H1 (cell line): Measurements from ENCODE around the gene CHST11. TPM values are rescaled to one million over a fixed set of nuclear protein-coding genes. Genes with fewer than 3 reads are reported as not detected.

Experiments used
- microRNA-seq, 2 experiments: library from miRNA; unstranded; fragments of <30 nt; microRNA quantifications; one replicate each; pipeline versions ENCODE4 to v1.2.0, GENCODE V29; 2016 to 2020; ENCODE audit warnings: borderline microRNAs expressed in 2 of 2, borderline number of aligned reads in 2 of 2, borderline replicate concordance in 1 of 2
- polyA plus RNA-seq, 7 experiments: library from polyadenylated mRNA; depleted of rRNA in 3 of 7; stranded (reverse) in 5 of 7; unstranded in 2 of 7; fragments of >200 nt in 5 of 7; fragments of 200-250 nt in 2 of 7; gene quantifications; 1 replicate in 5 of 7; 2 replicates in 1 of 7; 4 replicates in 1 of 7; pipeline versions ENCODE4 v1.2.1 to v1.2.3, GENCODE V29; 2011 to 2013; ENCODE audit warnings: missing spikeins in 2 of 7, mixed read lengths in 2 of 7
- small RNA-seq: library from polyadenylated mRNA; stranded (forward); fragments of <200 nt; extraction: miRNeasy Mini kit (QIAGEN cat#:217004); gene quantifications from one replicate; pipeline ENCODE3, GENCODE V24; 2013; ENCODE audit not compliant: insufficient read depth
- total RNA-seq: library from RNA; stranded (reverse); fragmentation: NEBNext Ultra II Directional; extraction: Animal tissue kit (Norgen Biotek cat#: 25700); gene quantifications from 2 replicates; pipeline ENCODE4 v1.2.1, GENCODE V29; 2021

The CHST11 gene
- total and polyA plus RNA-seq, 2 of the 8 experiments (the other 6 are each of a cell fraction or from before 2014, with no cell fraction given): 14.4 to 20.8 TPM

Small RNAs within 50 kb of the gene (microRNA-seq; reads per million reads assigned to microRNA genes)
- gene MIR3922: 0 to 0.23 reads per million in 2 experiments

Small RNAs within 50 kb of the gene (small RNA-seq; reads per million reads assigned to genes)
- gene MIR3922: 3.4 reads per million, percentile 45 among the genes with 10 or more reads in this experiment

Other genes starting within 250 kb of the CHST11 start
- 120 and 127 TPM in 2 replicates for gene TXNRD1, start 241.2 kb upstream of the CHST11 start, total RNA-seq
- 56.8 and 70.6 TPM in 2 replicates for gene TXNRD1, start 241.2 kb upstream of the CHST11 start, polyA plus RNA-seq (2011; rRNA removed)
- gene EID3, start 153.2 kb upstream of the CHST11 start, total RNA-seq: 2.2 and 2.8 TPM in 2 replicates
- gene EID3, start 153.2 kb upstream of the CHST11 start, polyA plus RNA-seq (2011; rRNA removed): 1.0 and 1.2 TPM in 2 replicates